Hepatocyte (in vitro differentiated cells): ENCODE results near the gene ZNF746.

ENCODE experiments used
- CTCF ChIP-seq: fragments of 200-600 bp; sonication (generic); IDR thresholded peaks from 2 replicates; pipeline ENCODE4 v1.5.1; 2016; ENCODE audit warnings: antibody characterized with exemption, mild to moderate bottlenecking; ENCODE audit not compliant: poor library complexity
- EZH2 ChIP-seq: fragments of 200-600 bp; sonication (generic); IDR thresholded peaks from 2 replicates; pipeline ENCODE4 v1.6.1; 2016; ENCODE audit warnings: antibody characterized with exemption, mild to moderate bottlenecking, borderline replicate concordance
- EZH2phosphoT487 ChIP-seq: fragments of 200-600 bp; sonication (generic); IDR thresholded peaks from one replicate; pipeline ENCODE4 v1.6.1; 2018; ENCODE audit warnings: antibody characterized with exemption, mild to moderate bottlenecking, low read depth, moderate library complexity; ENCODE audit not compliant: unreplicated experiment, severe bottlenecking

- TF ChIP-seq CTCF (no peak), EZH2 (no peak), EZH2phosphoT487 (no peak)
Measured at GRCh38 chr7:149509774-149510173, 12.2 kb upstream of the ZNF746 start.
